HS-27A (cell line): Measurements from ENCODE around the gene COL15A1.
"Not testable (repeated sequence)": the region's sequence is repeated elsewhere in the genome, so short reads cannot be mapped to it uniquely, and the experiment has no call there.

ENCODE experiments used
- DNase-seq: peaks from one replicate; pipeline ENCODE4 v3.0.0-alpha.2; 2012; ENCODE audit warnings: low read depth, missing footprints

Gene COL15A1

DNA sequence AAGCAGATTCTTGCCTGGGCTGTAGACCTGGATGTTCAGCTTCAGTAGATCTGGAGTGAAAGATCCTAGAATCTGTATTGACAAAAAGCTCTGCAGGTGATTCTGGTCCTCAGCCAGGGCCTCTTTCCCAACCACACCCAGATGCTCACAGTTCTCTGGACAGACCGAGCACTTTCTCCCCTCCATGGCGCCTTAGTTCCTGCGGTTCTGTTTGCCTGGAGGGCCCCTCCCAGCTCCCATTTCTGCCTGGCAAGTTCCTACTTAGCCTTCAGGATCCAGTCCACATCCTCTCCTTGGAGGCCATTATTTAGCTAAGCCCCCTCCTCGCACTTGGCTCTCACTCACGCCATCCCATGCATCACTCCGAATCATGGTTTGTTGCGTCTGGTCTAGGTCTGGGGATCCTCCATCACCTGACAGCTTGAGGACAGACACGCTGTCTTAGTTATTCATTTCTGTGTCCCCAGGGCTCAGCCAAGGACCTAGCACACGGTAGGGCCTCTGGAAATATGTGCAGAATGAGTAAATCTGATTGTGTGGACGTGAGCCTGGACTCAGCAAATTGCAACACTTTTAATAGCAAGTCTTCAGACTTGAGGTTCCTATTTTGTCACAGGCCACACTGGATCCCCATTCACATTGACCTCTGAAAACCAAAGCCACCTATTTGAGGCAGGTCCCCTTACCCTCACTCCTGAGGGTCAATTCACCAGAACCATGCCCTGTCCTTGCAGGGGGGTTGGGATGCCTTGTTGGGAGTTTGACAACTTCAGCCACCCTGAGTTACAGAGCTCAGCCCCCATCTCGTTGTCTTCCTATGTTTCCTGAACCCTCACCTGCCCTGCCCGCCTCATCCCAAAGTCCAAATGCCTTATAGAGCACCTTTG lies 50.7 kb downstream of the COL15A1 start:
- no peak for DNase-seq

DNA sequence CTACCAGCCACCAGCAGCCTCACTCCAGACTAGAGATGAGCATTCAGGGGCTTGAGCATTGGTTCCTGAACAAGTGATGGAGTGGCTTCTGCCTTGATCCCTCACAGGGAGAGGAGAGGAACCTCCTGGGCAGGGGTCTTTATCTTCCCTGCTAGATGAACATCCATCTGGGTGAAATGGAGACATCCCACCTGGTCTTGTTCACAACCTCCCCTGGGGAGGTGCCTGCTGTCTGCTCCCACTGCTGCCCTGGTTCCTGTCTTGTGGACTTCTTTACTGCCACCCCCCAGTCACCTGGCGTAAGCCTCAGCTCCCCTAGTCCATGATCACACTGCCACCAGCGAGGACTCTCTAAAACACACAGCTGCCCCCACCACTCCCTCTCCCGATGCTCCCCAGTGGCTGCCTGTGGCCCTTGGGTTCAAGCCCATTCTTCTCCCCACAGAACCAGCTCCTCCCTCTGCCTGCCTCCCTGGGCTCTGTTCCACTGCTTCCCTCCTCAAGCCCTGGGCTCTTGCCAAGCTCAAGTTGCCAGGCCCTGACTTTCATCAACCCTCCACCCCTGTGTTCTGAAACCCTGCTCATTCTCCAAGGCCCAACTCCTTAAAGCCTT lies 51.5 kb downstream of the COL15A1 start:
- no peak for DNase-seq

DNA sequence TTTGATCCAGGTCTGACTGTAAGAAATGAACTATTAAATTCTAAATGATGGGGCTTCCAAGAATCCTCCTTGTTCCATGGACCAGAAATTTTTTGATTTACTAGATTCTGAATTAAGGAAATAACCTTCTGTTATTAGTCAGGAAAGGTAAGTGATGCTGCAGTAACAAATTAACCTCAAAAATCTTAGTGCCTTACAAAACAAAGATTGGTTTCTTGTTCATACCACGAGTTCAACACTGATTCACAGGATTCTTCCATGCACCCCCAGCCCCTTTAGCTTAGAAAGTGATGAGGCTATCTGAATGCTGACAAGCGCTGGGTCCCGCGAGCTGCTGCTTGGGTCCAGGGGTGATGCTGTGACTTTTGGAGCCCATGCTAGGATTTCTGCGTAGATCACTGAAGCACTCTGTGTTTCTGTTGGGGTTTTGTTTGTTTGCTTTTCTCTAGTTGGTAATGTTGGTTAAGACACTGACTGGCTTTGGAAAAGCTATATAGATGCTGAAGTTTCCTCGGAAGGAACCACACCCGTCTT lies 52.3 kb downstream of the COL15A1 start:
- DNase-seq, result no peak

DNA sequence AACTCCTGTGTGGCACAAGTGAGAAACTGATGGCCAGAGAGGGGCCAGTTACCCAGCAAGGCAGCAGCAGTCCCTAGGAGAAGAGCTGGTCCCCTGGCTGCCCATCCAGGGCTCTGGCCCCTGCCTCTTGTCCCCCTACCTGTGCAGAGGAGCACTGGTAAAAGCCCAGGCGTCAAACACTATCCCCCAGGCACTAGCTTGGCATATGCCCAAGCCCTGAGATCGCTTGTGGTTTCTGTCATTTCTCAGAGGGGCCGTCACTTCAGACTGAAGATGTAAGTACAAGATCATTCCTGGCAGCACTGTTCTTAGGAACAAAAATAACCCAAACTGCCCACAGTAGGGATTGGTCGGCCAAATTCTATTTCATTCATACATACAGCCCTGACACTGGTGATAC lies 53.9 kb downstream of the COL15A1 start:
- DNase-seq, result no peak

DNA sequence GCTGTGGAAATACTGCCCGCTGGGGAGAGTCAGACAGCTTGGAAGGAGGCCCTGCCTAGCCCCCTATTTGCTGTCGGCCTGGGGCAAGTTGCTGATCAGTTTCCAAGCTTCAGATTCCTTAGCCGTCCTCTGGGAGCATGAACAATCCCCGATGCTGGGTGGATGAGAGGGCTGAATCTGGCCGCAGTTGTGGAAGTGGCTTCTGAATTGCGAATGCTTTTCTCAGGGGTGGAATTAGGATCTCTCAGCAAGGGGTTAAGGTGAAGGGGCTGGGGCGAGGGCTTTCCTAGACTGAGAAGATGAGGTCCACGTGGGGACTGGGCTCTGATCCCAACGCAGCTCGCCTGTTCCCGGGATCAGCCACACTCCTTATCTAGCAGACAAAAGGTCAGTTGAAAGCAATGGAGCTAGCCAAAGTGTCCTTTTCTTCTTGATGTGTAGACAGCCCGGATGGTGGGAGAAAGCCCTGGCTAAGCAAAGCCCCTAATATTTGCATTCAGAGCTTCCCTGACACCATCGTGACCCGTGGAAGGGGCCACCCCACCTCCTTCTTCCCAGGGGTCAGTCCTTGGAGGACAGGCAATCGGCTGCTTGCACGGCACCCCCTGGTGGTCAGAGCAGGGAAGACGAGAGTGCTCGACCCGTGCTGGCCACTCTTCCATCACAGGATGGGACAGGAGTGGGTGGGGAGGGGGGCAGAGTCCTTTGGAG lies 54.9 kb downstream of the COL15A1 start:
- no peak for DNase-seq

DNA sequence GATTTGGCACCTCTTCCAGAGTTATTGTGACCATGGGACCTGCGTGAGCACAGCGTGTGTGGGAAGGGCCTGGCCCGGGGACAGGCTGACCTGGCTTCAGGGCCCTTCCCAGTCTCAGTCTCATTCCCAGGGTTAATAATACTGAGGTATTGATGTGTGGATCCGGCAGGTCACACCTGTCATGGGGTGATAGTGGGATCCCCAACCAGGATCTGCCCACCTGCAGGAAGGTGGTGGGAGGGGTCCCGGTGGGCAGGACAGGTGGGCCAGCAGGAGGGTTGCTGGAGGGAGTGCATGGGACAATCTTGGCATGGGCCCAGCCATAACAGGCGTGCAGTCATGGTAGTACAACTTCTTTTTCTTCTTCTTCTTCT lies 55.4 kb downstream of the COL15A1 start:
- DNase-seq, result no peak

DNA sequence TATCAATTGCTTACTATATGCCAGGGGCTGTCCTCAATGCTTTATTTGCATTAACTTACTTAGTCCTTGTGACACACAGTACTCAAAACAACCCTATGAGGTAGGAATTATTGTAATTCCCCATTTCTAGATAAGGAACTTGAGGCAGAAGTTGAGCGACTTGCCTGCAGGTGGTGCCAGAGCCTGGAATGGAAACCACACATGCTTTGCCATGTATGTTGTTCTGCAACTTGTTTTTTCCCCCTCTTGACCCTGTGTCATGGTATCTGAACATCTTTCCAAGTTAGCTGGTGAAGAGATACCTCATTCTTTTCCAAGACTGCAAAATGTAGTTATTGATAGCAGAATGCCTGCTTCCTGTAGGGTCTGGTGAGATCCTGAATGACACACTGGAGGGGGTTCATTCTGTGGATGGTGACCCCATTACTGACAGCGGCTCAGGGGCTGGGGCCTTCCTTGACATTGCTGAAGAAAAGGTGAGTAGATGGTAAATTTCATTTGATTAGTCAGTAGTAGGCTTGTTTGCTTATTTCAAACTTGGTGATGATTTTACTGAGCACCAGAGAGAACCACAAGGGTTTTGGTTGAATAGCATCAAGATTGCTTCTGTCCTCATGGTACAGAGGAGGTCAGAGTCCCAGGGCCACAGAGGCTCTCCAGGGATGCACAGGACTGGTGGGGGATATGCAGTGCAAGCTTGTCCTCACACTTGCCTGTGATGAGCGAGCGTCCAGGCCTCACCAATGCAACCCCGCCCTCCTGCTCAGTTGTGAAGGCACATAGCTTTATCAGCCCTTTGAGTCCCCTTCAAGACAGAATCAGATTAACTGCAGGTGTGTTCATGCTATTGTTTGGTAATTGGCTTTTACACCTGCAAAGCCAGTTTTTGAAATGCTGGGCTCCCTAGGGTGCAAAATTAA lies 57.0 kb downstream of the COL15A1 start:
- DNase-seq, result peak; percentile 49

DNA sequence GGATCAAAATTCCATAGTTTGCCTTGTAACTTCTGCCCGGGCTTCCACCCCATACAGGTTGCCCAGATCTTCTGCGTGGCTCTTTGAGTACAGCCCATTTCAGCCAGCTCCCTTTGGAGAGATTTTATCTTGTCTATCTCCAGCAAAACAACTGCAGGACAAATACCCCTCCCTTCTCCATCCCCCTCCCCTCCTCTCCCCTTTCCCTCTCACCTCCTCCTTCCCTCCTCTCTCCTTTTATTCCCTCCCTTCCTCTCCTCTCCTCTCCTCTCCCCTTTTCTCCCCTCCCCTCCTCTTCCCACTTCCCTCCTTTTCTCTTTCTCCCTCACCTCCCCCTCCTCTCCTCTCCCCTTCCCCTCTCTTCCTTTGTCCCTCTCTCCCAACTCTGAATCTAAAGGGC lies 58.2 kb downstream of the COL15A1 start:
- no peak for DNase-seq

DNA sequence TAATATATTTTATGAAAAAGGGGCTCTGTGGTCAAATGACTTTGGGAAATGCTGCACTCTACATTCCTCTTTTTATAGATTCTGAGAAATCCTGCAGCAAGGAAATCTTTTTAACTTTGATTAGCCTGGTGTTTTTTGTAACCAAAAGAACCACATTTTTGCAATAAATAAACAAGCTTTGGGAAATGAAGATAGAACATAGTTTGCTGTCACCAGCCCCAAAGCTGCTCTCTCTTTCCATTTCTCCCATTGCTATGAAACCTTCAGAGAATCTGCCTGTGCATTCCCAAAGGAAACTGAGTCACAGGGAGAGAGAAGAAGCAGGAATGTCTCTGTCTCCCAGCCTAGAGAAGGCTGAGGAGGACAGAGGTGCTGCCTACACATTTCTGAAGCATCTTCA lies 59.0 kb downstream of the COL15A1 start:
- DNase-seq, result no peak

DNA sequence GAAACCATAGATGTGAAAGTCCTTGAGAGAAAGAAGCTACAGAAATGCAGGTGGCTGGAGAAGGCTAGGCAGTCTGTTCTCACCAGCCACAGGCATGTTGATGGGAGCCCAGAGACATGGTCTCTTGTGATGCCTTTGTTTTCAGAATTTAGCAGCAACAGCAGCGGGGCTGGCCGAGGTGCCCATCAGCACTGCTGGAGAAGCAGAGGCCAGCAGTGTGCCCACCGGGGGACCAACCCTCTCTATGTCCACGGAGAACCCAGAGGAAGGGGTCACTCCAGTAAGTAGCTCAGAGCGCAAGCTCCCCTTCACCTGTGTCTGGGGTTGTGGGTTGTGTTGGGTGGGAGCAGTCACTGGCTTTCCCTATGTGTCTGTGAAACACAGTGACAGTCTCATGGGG lies 59.6 kb downstream of the COL15A1 start:
- DNase-seq, result no peak

DNA sequence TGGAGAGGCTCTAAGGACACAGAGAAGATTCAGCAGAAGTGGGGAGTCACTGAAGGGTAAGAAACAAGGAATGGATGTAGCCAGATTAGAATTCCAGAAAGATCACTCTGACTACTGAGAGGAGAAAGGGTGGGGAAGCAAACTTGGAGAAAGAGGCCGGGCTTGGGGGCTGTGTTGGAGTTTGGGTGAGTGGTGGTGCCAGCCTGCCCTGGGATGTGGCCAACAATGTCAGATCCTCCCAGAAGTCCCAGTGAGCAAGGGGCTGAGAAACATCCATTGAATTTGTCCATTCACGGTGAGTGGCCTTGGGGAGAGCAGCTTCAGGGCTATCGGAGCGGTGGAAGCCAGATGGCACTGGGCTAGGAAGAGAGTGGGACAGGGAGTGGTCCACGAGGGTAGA lies 60.4 kb downstream of the COL15A1 start:
- no peak for DNase-seq

DNA sequence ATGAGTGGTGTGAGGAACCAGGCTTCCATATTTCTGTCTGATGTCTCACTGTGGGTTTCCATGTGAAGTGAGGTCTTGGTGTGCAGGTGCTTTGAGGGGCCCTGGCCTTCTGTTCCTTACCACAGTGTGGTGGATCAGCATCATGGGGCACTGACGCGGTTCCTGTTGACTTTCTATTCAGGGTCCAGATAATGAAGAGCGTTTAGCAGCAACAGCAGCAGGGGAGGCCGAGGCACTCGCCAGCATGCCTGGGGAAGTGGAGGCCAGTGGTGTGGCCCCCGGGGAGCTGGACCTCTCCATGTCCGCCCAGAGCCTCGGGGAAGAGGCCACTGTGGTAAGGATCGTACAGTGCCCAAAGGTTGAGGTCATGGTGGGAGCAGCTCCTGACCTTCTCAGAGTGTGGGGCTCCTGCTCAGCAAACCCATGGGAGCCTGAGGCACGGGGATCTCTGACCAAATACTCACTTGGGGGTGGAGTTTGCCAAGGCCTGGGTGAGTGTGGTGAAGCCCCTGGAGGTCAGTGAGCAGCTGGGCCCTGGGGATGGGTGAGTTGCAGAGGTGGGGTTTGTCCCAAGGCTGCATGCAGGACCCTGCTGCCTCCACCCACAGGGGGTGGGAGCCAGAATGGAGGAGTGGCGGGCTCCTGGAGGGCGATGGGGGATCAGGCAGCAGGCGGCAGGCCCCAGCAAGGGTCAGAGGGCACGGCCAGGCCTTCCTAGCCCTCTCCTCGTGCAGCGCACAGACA lies 61.2 kb downstream of the COL15A1 start:
- DNase-seq, result no peak

DNA sequence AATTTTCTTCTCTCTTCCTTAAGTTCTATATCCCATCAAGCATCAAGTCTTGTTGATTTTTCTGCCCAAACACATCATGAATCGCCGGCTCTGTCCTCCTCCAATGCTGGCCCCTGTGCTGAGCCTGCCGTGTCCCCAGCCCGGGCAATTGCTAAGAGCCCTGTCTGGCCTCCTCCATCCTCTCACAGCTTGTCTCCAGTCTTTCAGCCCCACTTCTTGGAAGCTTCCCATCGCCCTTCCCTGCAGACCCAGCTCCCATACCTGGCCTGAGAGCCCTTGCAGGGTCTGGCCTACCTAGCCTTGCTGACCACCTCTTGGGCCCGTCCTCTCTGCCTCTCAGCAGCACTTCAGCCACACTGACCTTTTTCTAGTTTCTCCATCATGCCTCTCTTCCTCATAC lies 61.9 kb downstream of the COL15A1 start:
- DNase-seq, result no peak

DNA sequence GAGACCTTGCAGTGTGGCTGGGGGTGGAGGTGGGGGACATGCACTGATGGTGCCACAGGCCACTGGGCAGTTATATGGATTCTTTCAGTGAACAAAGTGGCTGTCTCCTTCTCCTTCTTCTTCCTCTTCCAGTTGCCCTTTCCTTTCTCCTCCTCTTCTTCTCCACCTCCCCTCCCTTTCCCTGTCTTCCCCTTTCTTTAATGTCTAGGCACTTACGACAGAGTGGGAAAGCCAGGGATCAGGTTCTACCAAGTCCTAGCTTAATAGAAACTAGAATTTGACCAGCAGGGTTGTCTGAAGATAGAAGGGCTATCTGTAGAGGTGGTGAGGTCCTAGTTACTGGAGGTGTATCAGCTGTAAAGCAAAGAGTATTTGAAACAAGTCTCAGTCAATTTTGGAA lies 62.8 kb downstream of the COL15A1 start:
- no peak for DNase-seq

DNA sequence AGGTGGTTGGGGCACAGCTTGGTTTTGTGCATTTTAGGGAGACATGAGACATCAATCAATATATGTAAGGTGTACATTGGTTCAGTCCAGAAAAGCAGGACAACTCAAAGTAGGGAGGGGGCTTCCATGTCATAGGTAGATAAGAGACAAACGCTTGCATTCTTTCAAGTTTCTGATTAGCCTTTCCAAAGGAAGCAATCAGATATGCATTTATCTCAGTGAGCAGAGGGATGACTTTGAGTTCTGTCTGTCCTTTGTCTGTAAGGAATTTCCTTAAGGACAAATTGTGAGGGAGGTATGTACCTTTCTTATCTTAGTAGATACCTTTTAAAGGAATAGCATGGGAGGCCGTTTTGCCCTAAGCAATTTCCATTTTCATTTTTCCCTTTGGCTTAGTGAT lies 63.3 kb downstream of the COL15A1 start:
- no peak for DNase-seq

DNA sequence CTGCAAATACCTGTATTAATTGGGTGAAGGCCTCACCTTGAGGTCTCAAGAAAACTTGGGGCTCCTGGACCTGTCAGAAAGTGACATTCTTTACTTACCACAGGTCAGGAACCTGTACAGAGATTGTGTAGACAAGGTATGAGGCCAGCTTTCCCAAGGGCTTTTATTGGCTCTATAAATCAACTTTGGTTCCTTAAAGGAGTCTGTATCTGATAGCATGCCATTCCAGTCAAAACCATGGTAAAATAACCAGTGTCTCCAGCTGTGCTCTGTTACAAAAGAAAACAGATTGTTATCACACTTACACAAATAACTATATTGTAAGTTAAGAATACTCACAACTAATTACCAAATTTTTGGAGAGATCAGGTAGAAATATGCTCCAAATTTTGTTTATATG lies 64.5 kb downstream of the COL15A1 start:
- DNase-seq, result no peak

DNA sequence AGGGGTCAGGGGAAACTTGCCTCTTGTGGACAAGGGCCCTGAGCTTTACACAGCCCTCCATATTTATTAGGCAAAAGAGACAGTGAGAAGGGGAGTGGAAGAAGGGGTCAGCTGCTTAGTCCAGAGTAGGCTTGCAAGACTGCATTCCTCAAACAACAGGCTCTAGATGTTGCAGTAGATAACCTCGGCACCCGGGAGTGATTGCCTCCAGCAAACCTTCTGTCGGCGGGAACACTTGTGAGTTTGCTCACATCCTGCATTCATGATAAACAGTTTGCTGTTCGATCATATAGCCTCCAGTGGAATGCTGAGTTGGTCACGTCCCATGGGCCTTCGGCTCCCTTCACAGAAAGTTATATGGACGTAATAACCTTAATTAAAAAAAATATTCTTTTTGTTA lies 66.7 kb downstream of the COL15A1 start:
- DNase-seq, result not testable (repeated sequence)

DNA sequence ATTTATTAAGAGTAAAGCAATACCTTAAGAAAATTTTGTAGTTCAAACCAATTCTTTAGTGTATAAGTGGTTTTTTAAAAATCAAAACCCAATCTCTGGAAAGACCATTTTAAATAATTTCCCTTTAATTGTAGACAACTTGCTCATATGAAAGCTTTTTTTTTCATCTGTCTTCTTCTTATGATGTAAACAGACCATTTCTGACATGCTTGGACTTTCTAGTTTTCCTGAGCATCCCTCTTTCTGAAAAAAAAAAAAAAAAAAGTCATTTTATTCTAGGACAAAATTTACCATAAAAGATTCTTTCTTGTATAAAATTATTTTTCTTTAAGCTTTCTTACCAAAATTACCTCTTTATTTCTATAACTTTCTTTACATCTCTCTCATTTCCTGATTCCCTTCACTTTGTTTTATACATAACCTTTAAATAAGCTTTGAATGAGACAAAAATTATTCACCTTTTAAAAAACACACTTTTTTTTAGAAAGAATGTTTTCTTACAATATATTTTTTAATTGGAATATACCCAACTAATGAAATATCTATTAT lies 67.5 kb downstream of the COL15A1 start:
- no peak for DNase-seq

DNA sequence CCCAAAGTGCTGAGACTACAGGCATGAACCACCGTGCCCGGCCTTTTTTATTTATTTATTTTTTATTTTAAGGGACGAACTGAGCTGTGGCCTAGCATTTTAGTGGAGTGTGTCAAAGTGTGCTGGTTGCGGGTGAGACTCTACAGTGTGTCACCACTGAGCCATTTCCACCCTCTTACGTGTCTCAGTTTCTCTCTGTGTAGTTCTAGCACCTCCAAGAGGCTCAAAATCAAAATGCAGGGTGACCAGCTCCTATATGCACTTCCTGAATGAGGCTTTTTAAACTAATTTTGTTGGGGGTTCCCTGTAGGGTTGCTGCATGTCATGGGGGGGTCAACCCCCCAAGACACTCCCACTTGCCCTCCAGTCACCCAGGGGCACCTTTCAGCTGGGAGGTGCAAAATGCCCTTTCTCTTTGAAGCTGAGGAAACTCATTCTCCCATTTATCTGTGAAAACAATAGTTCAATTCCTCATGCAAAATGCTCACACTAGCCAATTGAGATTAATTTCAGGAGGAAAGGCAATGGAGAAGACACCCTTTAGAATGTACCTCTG lies 69.3 kb downstream of the COL15A1 start:
- no peak for DNase-seq

DNA sequence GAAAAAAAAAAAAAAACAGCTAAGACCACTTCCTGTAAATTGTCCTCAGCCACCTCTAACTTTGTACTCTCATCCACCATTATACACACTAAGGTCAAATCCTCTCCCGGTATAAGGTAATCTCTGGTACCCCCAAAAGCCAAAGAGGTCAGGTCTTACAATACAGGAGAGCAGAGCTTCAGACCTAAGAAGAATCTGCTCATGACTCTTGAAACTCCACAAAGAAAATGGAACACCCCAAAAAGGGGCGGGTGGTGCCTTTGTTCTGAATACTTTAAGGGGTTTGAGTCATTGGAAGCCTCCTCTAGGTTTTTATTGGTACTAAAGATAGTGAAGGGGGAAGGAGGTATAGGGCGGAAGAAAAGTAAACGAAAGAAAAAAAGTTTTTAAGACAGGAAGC lies 69.8 kb downstream of the COL15A1 start:
- DNase-seq, result no peak
